WTC11 (cell line): Measurements from ENCODE around the gene AAGAB. TPM values are rescaled to one million over a fixed set of nuclear protein-coding genes. Genes with fewer than 3 reads are reported as not detected.

Experiments
- ATAC-seq: fragments of 200-7000 bp; cut with Tn5 transposase; 2 replicates; pipeline ENCODE4 v1.10.0; 2021; ENCODE audit warnings: mild to moderate bottlenecking, moderate library complexity
- CTCF ChIA-PET: fragments of 300-600 bp; sonication (Branson Sonifier 250); formaldehyde crosslinking; loops from one replicate; lab custom pipeline; 2021; ENCODE audit warnings: antibody characterized with exemption; lab: Charles Lee
- POLR2A ChIA-PET: fragments of 350-600 bp; sonication (Branson Sonifier 250); formaldehyde crosslinking; loops from one replicate; lab custom pipeline; 2021; ENCODE audit warnings: antibody characterized with exemption; lab: Charles Lee
- DNase-seq: peaks from one replicate; pipeline ENCODE4 v3.0.0; 2021; ENCODE audit warnings: low spot score
- H3K27ac Mint-ChIP-seq: 2 replicates; pipeline ENCODE4 v1.8.0; 2021; ENCODE audit warnings: mixed read lengths
- H3K27me3 Mint-ChIP-seq: 2 replicates; pipeline ENCODE4 v1.8.0; 2021; ENCODE audit warnings: low read depth, mild to moderate bottlenecking, moderate library complexity, mixed read lengths
- H3K36me3 Mint-ChIP-seq: 2 replicates; pipeline ENCODE4 v1.8.0; 2021; ENCODE audit warnings: mixed read lengths
- H3K4me1 Mint-ChIP-seq: 2 replicates; pipeline ENCODE4 v1.8.0; 2022; ENCODE audit warnings: mixed read lengths
- H3K4me3 Mint-ChIP-seq: 2 replicates; pipeline ENCODE4 v1.8.0; 2021; ENCODE audit warnings: mild to moderate bottlenecking, moderate library complexity, mixed read lengths
- H3K9me3 Mint-ChIP-seq: 2 replicates; pipeline ENCODE4 v1.8.0; 2021; ENCODE audit warnings: mixed read lengths
- AR ChIP-seq: fragments of 250-450 bp; sonication (Bioruptor Pico); IDR thresholded peaks from 2 replicates; pipeline ENCODE4 v1.9.0; 2021; ENCODE audit warnings: mild to moderate bottlenecking
- ELF4 ChIP-seq: sonication (generic); formaldehyde crosslinking; IDR thresholded peaks from 2 replicates; pipeline ENCODE4 v1.8.1; 2022; ENCODE audit warnings: low read depth, mild to moderate bottlenecking, moderate library complexity, missing genetic modification reagents
- ETV6 ChIP-seq: sonication (generic); formaldehyde crosslinking; IDR thresholded peaks from 2 replicates; pipeline ENCODE4 v1.8.1; 2022; ENCODE audit warnings: mild to moderate bottlenecking, missing genetic modification reagents
- FOXK1 ChIP-seq: sonication (generic); formaldehyde crosslinking; IDR thresholded peaks from 2 replicates; pipeline ENCODE4 v1.8.0; 2022; ENCODE audit warnings: mild to moderate bottlenecking, moderate library complexity, missing genetic modification reagents
- GRHL2 ChIP-seq: fragments of 250-450 bp; sonication (Bioruptor Pico); IDR thresholded peaks from 2 replicates; pipeline ENCODE4 v1.8.0; 2022; ENCODE audit warnings: mild to moderate bottlenecking, moderate library complexity; ENCODE audit not compliant: insufficient replicate concordance, severe bottlenecking
- HMGXB4 ChIP-seq: sonication (generic); formaldehyde crosslinking; IDR thresholded peaks from 2 replicates; pipeline ENCODE4 v1.8.1; 2023; ENCODE audit warnings: mild to moderate bottlenecking, moderate library complexity, missing genetic modification reagents
- JAZF1 ChIP-seq: fragments of 250-450 bp; sonication (Bioruptor Pico); IDR thresholded peaks from 2 replicates; pipeline ENCODE4 v1.9.0; 2021; ENCODE audit warnings: moderate library complexity, mild to moderate bottlenecking, inconsistent platforms
- MYBL2 ChIP-seq: sonication (generic); formaldehyde crosslinking; IDR thresholded peaks from 2 replicates; pipeline ENCODE4 v1.8.1; 2023; ENCODE audit warnings: mild to moderate bottlenecking, moderate library complexity, missing genetic modification reagents
- SOX15 ChIP-seq: fragments of 250-450 bp; sonication (Bioruptor Pico); IDR thresholded peaks from 2 replicates; pipeline ENCODE4 v1.9.0; 2021; ENCODE audit warnings: mild to moderate bottlenecking
- STAT6 ChIP-seq: sonication (generic); formaldehyde crosslinking; conservative IDR thresholded peaks from 2 replicates; pipeline ENCODE4 v1.8.1; 2023; ENCODE audit warnings: mild to moderate bottlenecking, low read depth, missing genetic modification reagents, moderate library complexity
- total RNA-seq: library from RNA; stranded (reverse); gene quantifications from 3 replicates; pipeline ENCODE4 v1.2.3, GENCODE V29; 2021
- TF ChIP-seq, protein P1 (sequence below): sonication (generic); formaldehyde crosslinking; IDR thresholded peaks from 2 replicates; pipeline ENCODE4 v1.8.1; 2023; ENCODE audit warnings: mild to moderate bottlenecking, missing genetic modification reagents, borderline replicate concordance
- TF ChIP-seq, protein P2 (sequence below): fragments of 250-450 bp; sonication (Bioruptor Pico); IDR thresholded peaks from 2 replicates; pipeline ENCODE4 v1.8.0; 2021; ENCODE audit warnings: mild to moderate bottlenecking

The AAGAB gene
- total RNA-seq, 1 experiment from 2014 or later = 41.7 TPM

- TF ChIP-seq, protein P1, sequence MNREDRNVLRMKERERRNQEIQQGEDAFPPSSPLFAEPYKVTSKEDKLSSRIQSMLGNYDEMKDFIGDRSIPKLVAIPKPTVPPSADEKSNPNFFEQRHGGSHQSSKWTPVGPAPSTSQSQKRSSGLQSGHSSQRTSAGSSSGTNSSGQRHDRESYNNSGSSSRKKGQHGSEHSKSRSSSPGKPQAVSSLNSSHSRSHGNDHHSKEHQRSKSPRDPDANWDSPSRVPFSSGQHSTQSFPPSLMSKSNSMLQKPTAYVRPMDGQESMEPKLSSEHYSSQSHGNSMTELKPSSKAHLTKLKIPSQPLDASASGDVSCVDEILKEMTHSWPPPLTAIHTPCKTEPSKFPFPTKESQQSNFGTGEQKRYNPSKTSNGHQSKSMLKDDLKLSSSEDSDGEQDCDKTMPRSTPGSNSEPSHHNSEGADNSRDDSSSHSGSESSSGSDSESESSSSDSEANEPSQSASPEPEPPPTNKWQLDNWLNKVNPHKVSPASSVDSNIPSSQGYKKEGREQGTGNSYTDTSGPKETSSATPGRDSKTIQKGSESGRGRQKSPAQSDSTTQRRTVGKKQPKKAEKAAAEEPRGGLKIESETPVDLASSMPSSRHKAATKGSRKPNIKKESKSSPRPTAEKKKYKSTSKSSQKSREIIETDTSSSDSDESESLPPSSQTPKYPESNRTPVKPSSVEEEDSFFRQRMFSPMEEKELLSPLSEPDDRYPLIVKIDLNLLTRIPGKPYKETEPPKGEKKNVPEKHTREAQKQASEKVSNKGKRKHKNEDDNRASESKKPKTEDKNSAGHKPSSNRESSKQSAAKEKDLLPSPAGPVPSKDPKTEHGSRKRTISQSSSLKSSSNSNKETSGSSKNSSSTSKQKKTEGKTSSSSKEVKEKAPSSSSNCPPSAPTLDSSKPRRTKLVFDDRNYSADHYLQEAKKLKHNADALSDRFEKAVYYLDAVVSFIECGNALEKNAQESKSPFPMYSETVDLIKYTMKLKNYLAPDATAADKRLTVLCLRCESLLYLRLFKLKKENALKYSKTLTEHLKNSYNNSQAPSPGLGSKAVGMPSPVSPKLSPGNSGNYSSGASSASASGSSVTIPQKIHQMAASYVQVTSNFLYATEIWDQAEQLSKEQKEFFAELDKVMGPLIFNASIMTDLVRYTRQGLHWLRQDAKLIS (CRISPR knock-in tag) = no peak
- no peak for TF ChIP-seq ELF4 (CRISPR knock-in tag)
- TF ChIP-seq FOXK1 (CRISPR knock-in tag) = no peak
- TF ChIP-seq HMGXB4 (CRISPR knock-in tag) = no peak
- TF ChIP-seq ETV6 (CRISPR knock-in tag) = no peak
- no peak for TF ChIP-seq AR (CRISPR knock-in tag)
Measured at GRCh38 chr15:67241132-67241855, 13.2 kb downstream of the AAGAB start (continued).

DNA sequence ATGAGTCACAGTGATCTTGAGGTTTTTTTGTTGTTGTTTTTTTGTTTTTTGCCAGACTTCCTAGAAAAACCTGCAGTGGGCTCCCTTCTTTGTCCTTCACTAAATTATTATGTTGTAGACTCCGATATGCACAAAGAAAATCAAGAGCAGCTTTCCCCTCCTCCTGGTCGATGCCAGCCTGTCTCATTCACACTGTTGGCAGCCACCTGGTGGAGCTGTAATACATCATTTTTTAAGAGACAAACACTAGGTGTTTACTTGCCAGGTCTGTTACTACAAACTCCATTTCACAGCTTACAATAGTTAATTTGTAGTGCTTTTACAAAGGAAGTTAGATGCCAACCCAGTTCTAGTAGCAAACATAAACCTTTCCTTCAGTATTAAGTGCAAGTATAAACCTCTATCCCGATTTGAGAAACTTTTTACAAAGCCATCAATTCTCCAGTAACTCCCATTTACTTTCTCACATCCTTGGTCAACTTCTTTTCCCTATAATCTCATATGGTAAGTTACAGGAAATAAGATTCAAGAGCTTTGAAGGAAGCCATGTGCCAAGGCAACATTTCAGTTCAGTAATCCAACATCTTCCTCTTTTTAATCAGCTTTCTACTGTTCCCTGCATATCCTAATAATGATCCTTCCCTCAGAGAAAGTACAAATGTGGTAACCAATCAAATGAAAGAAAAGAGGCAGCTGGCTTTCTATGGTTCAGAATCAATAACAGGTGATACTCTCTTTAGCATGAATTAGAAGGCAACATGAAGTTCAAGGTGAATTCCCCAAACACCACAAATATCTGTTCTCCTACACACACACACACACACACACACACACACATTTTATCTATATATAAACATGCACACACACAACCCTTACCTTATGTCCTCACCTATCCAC lies 14.0 kb downstream of the AAGAB start:
- no peak for DNase-seq
- H3K4me3 Mint-ChIP-seq = no peak overlapping the region
- ATAC-seq = peak; percentile 60

More for the DNA sequence above, 14.0 kb downstream of the AAGAB start:
- ChIA-PET POLR2A (no interaction called here), CTCF (interaction anchor here (0.6 to 2.7 kb wide), 14 partner anchors 9 to 297 kb away, joined by 3 to 17 read pairs (median 4); partner anchors contain the start of gene AAGAB)
- no peaks in the 10 kb centered on the region for H3K27me3 Mint-ChIP-seq
- peaks cover 34% of the 10 kb centered on the region for H3K4me1 Mint-ChIP-seq
- no peak for TF ChIP-seq STAT6
- no peak for TF ChIP-seq MYBL2 (CRISPR knock-in tag)
- no peak for TF ChIP-seq JAZF1
- TF ChIP-seq, protein P2, sequence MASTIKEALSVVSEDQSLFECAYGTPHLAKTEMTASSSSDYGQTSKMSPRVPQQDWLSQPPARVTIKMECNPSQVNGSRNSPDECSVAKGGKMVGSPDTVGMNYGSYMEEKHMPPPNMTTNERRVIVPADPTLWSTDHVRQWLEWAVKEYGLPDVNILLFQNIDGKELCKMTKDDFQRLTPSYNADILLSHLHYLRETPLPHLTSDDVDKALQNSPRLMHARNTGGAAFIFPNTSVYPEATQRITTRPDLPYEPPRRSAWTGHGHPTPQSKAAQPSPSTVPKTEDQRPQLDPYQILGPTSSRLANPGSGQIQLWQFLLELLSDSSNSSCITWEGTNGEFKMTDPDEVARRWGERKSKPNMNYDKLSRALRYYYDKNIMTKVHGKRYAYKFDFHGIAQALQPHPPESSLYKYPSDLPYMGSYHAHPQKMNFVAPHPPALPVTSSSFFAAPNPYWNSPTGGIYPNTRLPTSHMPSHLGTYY (CRISPR knock-in tag) = no peak
- no peak for TF ChIP-seq GRHL2 (CRISPR knock-in tag)
- TF ChIP-seq SOX15 (CRISPR knock-in tag) = no peak
- TF ChIP-seq, all 79 proteins: peak for 0
- Mint-ChIP-seq H3K9me3 (no peaks in the 10 kb centered on the region), H3K36me3 (peaks cover 5% of the 10 kb centered on the region), H3K27ac (peak overlapping the region; percentile 28; the same call in 1 of the 2 replicates)
